Globus pallidus (tissue), 1 donor: Measurements from ENCODE around the gene MEGF10.
"Not testable (repeated sequence)": the region's sequence is repeated elsewhere in the genome, so short reads cannot be mapped to it uniquely, and the experiment has no call there.

ENCODE experiments used
- DNase-seq: peaks from one replicate; pipeline ENCODE4 v3.0.0-alpha.2; 2015; ENCODE audit warnings: low spot score

MEGF10 gene

DNA sequence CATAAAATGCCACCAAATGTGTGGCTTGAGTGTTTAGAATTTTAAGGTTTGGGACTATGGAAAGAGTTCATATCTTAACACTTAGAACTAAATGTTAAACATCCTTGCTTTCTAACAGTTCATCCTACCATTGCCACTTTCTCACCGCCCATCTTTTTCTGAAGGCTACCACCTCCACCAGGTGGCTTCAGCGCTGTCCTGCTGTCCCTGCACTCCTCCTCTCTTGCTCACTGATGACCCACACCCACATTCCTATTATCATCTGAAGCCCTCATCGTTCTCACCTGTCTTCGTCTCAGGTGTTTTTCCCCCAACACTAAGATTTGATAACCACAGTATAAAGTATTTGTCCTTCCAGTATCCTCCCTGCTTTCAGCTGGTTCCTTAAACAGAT, 7.4 kb downstream of the MEGF10 start:
- peak; percentile 37 for DNase-seq

DNA sequence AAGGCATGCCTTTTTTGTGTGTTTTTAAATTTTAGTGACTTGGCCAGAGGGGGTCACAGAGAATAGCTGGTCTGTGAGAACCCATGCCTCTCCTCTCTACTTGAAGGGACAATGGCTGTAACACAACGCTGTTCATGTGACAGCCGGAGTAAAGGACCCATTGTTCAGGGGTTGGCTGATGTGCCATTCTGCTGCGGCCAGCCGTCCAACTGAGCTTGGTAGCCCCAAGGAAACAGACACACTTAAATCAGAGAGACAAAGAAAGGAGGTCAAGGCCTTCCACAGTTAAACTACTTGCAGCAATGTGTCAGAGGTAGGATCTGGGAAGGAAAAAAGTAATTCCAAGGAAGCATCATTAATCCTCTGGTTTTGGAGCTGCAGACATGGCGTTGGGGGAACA, 8.1 kb downstream of the MEGF10 start:
- peak; percentile 98 for DNase-seq

GRCh38 chr5:127299678-127300077, 9.1 kb downstream of the MEGF10 start:
- peak; percentile 87 for DNase-seq

DNA sequence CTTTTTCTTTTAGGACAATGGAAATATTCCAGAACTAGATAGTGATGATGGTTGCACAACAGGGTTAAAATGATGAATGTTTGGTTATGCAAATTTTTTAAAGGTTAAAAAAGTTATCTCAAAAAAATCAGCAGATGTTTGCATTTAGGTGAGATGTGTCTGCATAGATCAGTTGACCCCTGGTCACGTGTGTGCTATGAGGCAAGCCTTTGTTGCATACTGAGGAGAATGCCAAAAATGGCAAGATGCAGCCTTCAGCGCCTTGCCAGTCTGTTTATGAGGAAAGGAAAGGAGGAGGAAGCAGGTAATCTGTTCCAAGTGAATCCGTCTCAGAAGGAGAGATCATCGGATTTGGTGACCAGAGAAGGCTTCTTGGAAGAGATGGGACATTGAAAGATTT, 11.9 kb downstream of the MEGF10 start:
- DNase-seq, result no peak

- DNase-seq, result no peak
Measured at GRCh38 chr5:127303404-127303803, 12.8 kb downstream of the MEGF10 start.

GRCh38 chr5:127305493-127305892, 14.9 kb downstream of the MEGF10 start:
- peak; percentile 86 for DNase-seq

DNA sequence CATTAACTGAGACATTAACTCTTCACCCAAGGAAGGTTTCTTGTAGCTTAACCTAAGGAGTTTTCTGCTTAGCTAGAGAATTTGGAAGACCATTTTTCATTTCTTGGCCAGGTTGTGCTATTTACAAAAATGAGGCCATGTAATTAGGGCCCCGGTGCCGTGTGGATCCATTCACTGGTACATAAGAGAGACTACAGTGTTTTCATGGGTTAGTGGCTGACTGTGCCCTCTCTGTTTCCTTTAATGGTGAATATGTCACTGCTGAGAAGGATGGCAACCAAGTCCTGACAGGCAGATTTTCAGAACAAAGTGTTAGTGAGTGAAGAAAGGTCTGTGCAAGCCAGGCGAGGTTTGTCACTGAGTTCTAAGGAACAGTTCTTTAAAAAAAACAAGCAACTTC, 15.4 kb downstream of the MEGF10 start:
- DNase-seq, result peak; percentile 60

- no peak for DNase-seq
Measured at GRCh38 chr5:127306647-127307046, 16.1 kb downstream of the MEGF10 start.

- peak; percentile 44 for DNase-seq
Measured at GRCh38 chr5:127307868-127308267, 17.3 kb downstream of the MEGF10 start.

GRCh38 chr5:127308325-127308724, 17.7 kb downstream of the MEGF10 start:
- not testable (repeated sequence) for DNase-seq

GRCh38 chr5:127308945-127309344, 18.3 kb downstream of the MEGF10 start:
- DNase-seq, result no peak

DNA sequence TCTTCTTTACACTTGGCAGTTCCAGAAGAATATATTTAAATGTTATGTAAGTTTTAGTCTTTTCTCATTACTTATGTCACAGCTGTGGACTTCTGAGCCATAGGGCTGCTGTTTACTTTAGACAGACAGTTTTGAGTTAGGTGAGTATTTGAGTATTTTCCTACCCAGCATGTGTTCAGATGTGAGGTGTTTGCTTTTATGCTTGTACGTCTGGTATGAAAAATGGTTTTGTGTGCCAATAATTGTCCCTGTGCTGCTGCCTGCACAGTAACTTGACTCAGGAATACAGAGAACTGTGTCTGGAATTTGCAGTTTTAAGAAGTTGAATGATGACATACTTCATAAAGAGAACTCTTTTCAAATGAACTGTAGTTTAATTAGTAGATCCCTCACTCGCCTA, 20.8 kb downstream of the MEGF10 start:
- DNase-seq, result peak; percentile 42

- DNase-seq, result peak; percentile 60
Measured at GRCh38 chr5:127311781-127312525, 21.4 kb downstream of the MEGF10 start.

DNA sequence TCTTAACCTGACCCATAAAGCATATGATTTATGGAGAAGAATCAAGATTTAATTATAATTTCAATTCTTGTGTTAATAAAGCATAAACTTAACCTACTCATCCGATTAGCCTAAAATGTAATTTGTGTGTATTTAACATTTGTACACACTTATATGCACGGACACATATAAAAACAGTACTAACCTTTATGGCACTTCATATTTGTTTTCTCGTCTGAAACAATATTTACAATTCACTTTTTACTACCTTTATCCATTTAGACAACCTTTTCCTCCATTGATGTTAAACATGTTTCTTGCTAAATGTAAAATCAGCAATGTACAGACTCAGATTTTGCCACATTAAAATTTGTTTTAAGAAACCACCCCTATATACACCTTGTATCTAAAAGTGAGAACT, 22.8 kb downstream of the MEGF10 start:
- no peak for DNase-seq

DNA sequence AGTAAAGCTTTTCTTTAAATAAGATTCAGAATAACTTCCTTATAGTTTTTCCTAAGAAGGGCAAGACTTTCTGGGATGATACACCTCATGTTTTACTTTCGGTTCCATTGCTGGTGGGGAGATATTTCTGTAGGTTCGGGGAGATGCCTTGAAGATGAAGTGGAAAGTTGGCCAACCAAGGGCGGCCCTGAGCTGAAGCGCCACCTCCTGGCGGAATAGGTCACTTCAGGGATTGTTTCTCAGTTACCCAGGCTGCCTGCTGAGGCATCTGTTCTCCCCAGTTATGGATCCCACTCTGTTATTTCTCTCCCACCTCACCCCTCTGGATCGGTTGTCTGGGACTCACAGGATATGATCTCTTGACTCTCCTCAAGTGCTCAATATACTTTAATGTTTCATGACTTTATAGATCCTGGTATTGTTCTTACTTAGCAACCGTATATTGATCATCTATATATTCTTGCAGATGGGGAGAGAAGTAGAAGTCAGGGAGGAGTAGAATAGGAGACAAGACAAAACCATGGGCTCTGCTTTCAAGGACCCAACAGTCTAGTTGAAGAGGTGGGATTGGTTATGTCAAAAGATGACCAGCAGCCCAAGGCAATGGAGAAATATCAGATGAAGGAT, 23.4 kb downstream of the MEGF10 start:
- peak; percentile 80 for DNase-seq

- no peak for DNase-seq
Measured at GRCh38 chr5:127316011-127316410, 25.4 kb downstream of the MEGF10 start.

DNA sequence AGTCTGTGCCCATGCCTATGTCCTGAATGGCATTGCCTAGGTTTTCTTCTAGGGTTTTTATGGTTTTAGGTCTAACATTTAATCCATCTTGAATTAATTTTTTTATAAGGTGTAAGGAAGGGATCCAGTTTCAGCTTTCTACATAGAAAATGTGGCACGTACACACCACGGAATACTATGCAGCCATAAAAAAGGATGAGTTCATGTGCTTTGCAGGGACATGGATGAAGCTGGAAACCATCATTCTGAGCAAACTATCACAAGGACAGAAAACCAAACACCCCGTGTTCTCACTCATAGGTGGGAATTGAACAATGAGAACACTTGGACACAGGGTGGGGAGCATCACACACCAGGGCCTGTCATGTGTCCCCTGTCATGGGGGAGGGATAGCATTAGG, 26.8 kb downstream of the MEGF10 start:
- DNase-seq, result not testable (repeated sequence)

- no peak for DNase-seq
Measured at GRCh38 chr5:127320032-127320965, 29.7 kb downstream of the MEGF10 start.

- DNase-seq, result no peak
Measured at GRCh38 chr5:127321465-127321864, 30.9 kb downstream of the MEGF10 start.

DNA sequence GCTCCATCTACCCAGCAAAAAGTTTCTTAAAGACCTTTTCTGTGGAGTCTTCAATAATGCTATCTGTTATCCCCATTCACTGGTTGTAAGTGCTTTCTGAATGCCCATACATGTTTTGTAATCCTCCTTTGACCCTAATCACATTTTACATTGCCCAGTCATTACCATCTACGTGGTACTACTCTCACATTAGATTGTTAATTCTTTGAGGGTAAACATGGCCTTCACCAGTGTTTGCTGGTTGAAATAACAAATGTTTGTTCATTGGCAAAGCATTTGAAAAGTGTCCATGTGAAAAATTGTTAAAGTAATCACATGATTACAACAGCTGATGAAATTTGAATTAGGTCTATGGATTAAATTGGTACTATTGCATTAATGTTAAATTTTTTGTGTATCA, 31.8 kb downstream of the MEGF10 start:
- DNase-seq, result no peak

GRCh38 chr5:127324756-127325155, 34.2 kb downstream of the MEGF10 start:
- DNase-seq, result no peak

GRCh38 chr5:127326431-127326830, 35.8 kb downstream of the MEGF10 start:
- no peak for DNase-seq
